Heart left ventricle (tissue), 13 donors: ENCODE results near the gene SNX30.

ENCODE experiments used
- POLR2A ChIP-seq, 2 donors: fragments of 450-650 bp; IDR thresholded peaks; one replicate each; pipeline ENCODE4 v1.6.1; 2017; ENCODE audit warnings: antibody characterized with exemption in 2 of 2, mild to moderate bottlenecking in 2 of 2, moderate library complexity in 2 of 2
- TF ChIP-seq, protein P1 (sequence below), 12 donors: fragments of 200-600 bp; sonication (generic) in 4 of 12; IDR thresholded peaks; one replicate each; pipeline versions ENCODE4 v1.5.0 to v1.8.0; 2018 to 2022; ENCODE audit warnings: antibody characterized with exemption in 12 of 12, mild to moderate bottlenecking in 5 of 12
- donor health status: ischemic (EF 13 %, LVEDD 7.1; RV severe dilation, severe dysfunction).
- donor health status: DM: no; HTN: yes; CAD: no.
- donor health status: DM: no; HTN: no; CAD: no.
- donor health status: ischemic (EF 25% LVEDD 6.9; RV normal size, moderate dysfunction).
- donor health status: ischemic (EF 25% LVEDD 5.7; RV mildly dilated, moderate dysfunction).
- donor health status: ischemic (EF 35%, LVEDD 5.7; RV mildly dilated, moderate dysfunction).
- donor health status: nonischemic (EF 11% LVEDD 7.7; RV severe dilation, severe dysfunction).
- donor health status: DM: yes; HTN: yes; CAD: no.
- donor health status: PGD.
- donor health status: ischemic (EF 29% LVEDD 5.4; RV normal size, mild dysfunction).
- donor health status: nonischemic (EF 23%, LVEDD 6.1; RV moderate dilation, normal function).

DNA sequence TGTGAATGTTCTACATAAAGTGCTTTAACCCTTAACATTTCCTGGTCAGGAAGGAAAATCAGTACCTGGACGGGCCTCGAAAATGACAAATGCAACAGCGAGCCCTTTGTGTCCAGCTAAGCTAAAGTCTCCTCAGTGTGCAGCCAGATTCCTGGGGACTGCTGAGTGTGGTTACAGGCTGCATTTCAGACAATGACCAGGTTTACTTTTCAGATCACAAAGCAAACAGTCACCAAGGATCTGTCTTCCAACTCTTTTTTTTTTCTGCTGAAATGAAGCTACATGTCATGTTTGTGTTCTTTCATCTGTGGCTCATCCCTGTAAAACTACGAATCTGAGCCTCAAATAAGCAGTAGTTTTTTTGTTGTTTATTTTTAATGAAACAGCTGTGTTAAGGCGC, 119.4 kb downstream of the SNX30 start:
- TF ChIP-seq, protein P1, sequence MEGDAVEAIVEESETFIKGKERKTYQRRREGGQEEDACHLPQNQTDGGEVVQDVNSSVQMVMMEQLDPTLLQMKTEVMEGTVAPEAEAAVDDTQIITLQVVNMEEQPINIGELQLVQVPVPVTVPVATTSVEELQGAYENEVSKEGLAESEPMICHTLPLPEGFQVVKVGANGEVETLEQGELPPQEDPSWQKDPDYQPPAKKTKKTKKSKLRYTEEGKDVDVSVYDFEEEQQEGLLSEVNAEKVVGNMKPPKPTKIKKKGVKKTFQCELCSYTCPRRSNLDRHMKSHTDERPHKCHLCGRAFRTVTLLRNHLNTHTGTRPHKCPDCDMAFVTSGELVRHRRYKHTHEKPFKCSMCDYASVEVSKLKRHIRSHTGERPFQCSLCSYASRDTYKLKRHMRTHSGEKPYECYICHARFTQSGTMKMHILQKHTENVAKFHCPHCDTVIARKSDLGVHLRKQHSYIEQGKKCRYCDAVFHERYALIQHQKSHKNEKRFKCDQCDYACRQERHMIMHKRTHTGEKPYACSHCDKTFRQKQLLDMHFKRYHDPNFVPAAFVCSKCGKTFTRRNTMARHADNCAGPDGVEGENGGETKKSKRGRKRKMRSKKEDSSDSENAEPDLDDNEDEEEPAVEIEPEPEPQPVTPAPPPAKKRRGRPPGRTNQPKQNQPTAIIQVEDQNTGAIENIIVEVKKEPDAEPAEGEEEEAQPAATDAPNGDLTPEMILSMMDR (IDR thresholded peaks at IDR 0.05): no peak
- TF ChIP-seq POLR2A (IDR thresholded peaks at IDR 0.05): no peak
